ENCODE results near the gene NKD2. TPM values are rescaled to one million over a fixed set of nuclear protein-coding genes. Genes with fewer than 3 reads are reported as not detected.

Gene NKD2
- total and polyA plus RNA-seq, 2 experiments from 2014 or later: 9.0 to 11.9 TPM

GRCh38 chr5:1052076-1052475 is 43.5 kb downstream of the NKD2 start:
- TF ChIP-seq EZH2phosphoT487 (IDR thresholded peaks at IDR 0.05; ENCODE audit: unreplicated experiment) (no peak), EZH2 (IDR thresholded peaks at IDR 0.05; ENCODE audit: low read depth, unreplicated experiment) (no peak), REST (IDR thresholded peaks at IDR 0.05; ENCODE audit: unreplicated experiment) (no peak), JUNB (IDR thresholded peaks at IDR 0.05; ENCODE audit: unreplicated experiment) (no peak), ZNF331 (CRISPR knock-in tag; IDR thresholded peaks at IDR 0.05; ENCODE audit: low read depth) (no peak), NANOG (IDR thresholded peaks at IDR 0.05; ENCODE audit: borderline replicate concordance) (no peak), POLR2AphosphoS5 (IDR thresholded peaks at IDR 0.05; ENCODE audit: low read depth) (no peak), ZNF114 (CRISPR knock-in tag; IDR thresholded peaks at IDR 0.05) (no peak), ZNF462 (CRISPR knock-in tag; IDR thresholded peaks at IDR 0.05) (no peak), STAT1 (IDR thresholded peaks at IDR 0.05; ENCODE audit: unreplicated experiment) (no peak), CREB1 (CRISPR knock-in tag; IDR thresholded peaks at IDR 0.05; ENCODE audit: low read depth) (no peak)
- TF ChIP-seq, protein P1, sequence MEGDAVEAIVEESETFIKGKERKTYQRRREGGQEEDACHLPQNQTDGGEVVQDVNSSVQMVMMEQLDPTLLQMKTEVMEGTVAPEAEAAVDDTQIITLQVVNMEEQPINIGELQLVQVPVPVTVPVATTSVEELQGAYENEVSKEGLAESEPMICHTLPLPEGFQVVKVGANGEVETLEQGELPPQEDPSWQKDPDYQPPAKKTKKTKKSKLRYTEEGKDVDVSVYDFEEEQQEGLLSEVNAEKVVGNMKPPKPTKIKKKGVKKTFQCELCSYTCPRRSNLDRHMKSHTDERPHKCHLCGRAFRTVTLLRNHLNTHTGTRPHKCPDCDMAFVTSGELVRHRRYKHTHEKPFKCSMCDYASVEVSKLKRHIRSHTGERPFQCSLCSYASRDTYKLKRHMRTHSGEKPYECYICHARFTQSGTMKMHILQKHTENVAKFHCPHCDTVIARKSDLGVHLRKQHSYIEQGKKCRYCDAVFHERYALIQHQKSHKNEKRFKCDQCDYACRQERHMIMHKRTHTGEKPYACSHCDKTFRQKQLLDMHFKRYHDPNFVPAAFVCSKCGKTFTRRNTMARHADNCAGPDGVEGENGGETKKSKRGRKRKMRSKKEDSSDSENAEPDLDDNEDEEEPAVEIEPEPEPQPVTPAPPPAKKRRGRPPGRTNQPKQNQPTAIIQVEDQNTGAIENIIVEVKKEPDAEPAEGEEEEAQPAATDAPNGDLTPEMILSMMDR (conservative IDR thresholded peaks at IDR 0.05; ENCODE audit: low read depth in 2 of 2): no peak
- TF ChIP-seq, protein P2, sequence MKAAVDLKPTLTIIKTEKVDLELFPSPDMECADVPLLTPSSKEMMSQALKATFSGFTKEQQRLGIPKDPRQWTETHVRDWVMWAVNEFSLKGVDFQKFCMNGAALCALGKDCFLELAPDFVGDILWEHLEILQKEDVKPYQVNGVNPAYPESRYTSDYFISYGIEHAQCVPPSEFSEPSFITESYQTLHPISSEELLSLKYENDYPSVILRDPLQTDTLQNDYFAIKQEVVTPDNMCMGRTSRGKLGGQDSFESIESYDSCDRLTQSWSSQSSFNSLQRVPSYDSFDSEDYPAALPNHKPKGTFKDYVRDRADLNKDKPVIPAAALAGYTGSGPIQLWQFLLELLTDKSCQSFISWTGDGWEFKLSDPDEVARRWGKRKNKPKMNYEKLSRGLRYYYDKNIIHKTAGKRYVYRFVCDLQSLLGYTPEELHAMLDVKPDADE (IDR thresholded peaks at IDR 0.05): no peak
- Histone ChIP-seq H3K4me3 (no peak overlapping the region), H3K4me2 (no peak overlapping the region), H3K9me2 (ENCODE audit: insufficient read depth) (no peaks in the 10 kb centered on the region), H3K79me2 (replicated peaks; ENCODE audit: insufficient read depth) (no peaks in the 10 kb centered on the region), H2AFZ (no peak overlapping the region), H3K27ac (ENCODE audit: low read depth) (no peak overlapping the region), H4K20me1 (replicated peaks; ENCODE audit: insufficient read depth) (no peaks in the 10 kb centered on the region; the same call in 1 of the 2 replicates), H3K36me3 (ENCODE audit: insufficient read depth) (no peaks in the 10 kb centered on the region), H3K4me1 (ENCODE audit: insufficient read depth) (no peaks in the 10 kb centered on the region), H3K27me3 (ENCODE audit: insufficient read depth) (no peaks in the 10 kb centered on the region), H3F3A (replicated peaks; ENCODE audit: low read depth) (no peaks in the 10 kb centered on the region)
- Mint-ChIP-seq H3K4me1 (no peaks in the 10 kb centered on the region), H3K27ac (no peak overlapping the region), H3K9me3 (no peaks in the 10 kb centered on the region; the same call in none of the 3 replicates), H3K4me3 (no peak overlapping the region), H3K36me3 (ENCODE audit: low read depth) (peaks cover 20% of the 10 kb centered on the region), H3K27me3 (ENCODE audit: insufficient read depth, low read depth, poor library complexity) (peaks cover 20% of the 10 kb centered on the region)
- ATAC-seq: no peak
- peak; percentile 0 for DNase-seq (ENCODE audit: low spot score)

Measured in GM23338 (cell line).